Suppressor macrophage treated with lipopolysaccharide for 4 hours (primary cell): ENCODE measurements around the gene MGP.

ENCODE experiments used
- DNase-seq: peaks from one replicate; pipeline ENCODE4 v3.0.0-alpha.2; 2020

MGP gene

DNA sequence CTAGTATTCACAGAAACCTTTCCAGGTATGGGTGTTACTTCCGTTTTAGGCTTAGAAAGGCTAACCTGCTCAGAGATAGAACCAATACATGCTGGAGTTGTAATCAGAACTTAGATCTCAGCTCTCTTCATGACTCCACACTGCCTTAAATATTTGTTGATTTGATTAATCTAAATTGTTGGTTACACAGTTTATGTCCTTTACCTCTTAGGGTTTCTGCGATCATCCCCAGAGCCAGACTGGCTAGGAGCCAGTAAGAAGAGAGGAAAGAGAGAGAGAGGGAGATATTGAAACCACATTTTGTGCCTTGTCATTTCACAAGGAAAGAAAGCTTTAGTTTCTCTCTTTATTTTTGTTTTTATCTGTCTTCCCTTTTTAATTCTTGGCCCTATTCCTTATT is 16.8 kb upstream of the MGP start:
- DNase-seq, result no peak

DNA sequence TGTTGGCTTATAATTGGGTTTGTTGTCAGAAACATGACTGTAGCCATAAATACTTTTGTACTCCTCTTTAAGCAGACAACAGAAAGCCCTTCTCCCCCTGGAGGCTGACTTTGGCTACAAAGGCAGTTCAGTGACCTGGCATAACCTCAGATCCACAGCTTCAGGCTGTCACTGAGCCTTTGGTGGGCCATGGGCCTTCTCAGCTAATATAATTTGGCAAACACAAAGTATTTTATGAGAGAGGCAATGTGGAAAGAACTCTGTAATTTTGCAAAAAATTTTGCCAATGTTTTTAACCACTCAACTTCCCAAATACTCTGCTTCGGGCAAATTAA is 15.5 kb upstream of the MGP start:
- DNase-seq, result no peak

DNA sequence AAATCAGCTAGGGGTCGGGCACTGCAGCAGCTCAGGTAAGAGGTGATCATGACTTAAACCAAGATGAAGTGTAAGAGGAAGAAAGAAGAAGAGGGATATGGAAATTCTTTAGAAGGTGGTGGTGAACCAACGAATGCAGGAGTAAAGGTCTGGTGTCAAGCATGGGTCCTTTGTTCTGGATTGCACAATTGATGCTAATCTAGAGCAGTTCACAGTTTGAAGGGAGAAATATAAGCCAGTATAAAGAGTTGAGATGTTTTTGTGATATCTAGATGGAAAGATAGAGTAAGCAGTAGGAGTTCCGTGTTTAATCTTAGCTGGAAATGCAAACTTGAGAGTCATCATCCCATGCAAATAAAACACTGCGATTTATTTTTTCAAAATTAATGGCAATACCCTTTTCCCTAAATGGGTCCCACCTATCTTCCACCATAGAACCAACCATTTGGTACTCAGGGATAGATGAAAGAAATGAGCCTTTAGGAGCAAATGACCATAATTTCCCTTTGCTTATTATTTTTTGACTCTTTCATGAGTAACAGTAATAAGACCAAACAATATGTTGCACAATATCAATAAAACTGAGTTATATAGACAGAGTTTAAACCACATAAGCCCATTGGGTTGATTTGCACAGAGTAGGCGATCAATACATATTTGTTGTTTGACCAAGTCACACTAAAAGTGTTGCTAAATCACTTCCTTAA is 15.0 kb upstream of the MGP start:
- DNase-seq, result no peak

DNA sequence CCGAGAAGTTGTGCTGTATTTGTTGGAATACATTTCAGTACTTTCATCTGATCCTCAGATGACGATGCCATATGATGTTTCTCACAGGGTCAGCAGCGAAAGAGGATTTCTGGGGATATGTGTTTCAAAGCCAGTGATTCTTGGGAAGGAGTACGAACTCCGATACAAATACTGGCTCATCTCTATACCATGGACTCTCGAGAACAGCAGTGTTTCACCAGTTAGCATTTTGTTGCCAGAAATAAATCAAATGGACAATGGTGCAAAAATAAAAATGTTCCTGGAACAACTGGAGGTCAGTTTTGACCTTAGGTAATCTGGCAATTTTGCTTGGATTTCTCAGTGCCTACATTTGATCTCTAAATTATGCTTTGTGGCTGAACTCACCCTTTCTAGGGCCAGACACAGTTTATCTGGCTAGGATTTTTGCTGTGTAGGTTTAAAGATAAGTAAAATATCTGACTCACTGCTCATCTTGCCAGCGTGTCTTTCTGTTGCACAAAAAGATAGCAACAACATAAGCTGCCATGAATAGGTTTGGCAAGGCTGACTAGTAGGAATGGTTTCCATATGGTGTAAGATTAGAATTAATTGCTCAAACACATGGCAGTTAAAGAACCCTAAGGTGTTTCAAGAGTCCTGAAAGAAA is 11.0 kb upstream of the MGP start:
- no peak for DNase-seq

DNA sequence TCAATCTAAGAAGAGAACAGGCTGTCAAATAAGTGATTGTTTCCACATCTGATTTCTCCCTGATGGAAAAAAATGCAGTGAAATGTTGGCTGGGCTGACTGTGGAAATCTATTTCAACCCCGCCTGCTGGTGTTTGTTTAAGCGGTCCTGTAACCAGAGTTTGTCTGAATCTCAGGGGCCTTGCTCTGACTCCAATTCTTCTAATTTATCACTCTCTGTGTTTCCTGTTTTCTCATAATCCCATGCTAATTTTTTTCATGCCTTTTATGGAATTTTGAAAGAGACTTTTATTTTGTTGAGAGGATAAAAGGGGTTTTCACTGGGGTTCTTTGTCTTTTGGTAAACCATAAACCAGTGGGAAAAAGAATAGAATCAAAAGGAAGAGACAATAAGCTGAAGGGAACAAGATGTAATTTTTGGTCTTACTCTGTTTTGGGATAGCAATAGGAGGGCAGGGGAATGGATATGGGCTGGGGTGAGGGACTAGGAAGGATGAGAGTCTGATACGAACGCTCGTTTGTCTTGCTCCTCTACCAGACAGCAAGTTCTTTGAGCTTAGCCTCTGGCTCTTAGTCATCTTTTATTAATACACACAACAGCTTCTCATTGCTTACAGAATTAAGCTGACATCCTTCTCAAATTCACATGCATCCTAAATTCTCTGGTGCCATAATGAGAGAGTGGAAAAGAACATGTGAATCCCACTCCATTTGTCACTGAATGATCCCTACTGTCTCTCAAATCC is 8.0 kb upstream of the MGP start:
- no peak for DNase-seq

DNA sequence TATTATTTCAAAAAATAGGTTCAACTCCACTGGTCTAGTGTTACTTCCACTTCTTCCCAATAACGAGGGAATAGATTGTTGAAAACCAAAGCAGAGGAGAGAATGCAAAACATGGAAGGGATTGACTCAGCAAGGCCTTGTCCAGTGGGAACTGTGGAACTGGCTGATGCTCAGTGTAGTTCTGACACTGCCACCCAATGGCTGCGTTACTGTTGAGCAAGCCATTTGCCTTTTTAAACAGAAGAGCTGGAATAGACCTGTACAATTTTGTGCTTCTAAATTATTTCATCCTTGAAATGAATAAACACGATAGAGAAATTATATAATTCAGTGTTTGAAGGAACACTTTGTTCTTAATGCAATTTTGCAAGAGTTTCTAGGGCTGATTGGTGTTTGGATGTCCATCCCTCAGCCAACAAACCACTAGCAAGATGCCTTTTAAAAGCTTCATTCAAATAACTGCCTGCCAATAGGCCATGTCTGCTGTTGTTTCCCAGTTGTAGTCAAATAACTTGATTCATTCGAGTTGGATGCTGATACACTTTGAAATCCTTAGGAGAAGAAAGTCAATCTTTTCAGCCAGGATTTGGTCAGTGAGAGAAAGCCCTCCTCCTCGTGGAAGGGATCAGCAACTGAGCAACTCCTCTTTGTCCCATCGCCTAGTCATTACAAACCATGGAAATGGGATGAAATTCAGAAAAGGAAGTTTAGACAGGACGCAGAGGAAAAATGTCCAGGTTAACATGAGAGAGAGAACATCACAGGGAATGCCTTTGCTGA is 7.3 kb upstream of the MGP start:
- DNase-seq, result no peak

DNA sequence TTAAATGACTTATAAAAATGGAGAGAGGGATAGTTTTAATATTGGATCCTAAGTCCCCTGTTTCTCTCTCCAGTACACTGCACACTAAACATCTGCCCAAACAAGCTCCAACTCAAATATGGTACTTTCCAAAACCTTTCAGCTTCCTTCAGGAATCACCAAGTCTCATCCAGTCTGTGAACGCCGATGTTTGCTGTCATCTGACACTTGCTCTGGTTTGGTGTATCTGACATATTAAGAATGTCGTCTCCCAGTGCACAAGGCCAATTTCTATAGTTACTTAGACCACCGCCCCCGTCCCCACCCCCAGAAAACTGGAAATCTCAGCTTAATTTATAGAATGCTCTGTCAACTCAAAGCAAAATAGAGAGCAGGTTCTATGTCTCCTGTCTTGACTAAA is 5.0 kb upstream of the MGP start:
- no peak for DNase-seq

DNA sequence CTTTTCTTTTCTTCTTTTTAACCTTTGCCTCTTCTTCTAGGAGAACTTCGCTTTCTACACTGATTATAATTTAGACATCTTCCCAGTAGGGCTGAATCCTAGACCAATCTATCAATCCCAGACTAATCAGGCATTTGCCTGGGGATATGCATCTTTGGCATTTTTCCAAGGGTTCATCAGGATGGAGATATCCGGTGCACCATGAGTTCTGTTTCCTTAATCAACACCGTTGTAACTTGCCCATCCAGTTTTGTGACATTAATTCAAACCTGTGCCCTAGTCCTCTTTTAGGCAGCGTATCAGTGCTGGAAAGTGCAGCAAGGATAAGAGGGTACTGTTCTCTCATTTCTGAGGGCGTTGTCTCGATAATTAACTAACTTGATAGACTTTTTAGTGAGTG is 617 bp upstream of the MGP start:
- no peak for DNase-seq

DNA sequence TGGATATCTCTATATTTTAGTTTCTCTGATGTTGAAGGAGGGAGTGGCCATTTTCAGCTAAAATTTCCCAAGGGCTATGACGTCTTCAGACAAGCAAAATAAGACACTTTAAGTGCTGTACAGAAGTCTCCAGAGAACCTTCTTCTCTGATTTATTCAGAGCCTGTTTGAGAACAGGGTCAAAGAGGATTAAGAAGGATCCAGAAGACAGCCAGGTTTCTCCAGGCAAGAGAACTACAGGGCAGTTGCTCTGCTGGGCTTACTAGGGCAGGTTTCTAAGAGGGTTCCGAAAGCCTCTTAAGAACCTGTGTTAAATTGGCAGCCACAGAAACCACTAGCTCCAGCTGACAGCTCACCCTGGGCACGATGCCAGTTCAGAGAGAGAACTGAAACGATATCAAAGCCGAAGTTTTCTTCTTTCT is 1.2 kb downstream of the MGP start:
- peak; percentile 85 for DNase-seq

DNA sequence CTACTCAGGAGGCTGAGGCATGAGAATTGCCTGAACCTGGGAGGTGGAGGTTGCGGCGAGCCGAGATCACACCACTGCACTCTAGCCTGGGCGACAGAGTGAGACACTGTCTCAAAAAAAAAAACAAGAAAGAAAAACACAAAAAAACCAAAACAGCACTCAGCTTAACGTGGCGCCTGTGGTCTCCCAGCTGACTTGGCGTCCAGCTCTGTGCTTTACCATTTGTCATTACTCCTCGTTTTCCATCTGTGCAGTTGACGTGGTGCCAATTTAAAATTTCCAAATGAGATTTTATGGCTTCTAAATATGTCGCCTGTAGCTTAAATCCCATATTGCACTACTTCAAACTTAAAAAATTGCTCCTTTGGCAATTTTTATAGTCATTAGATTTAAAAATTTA is 2.0 kb downstream of the MGP start:
- no peak for DNase-seq

DNA sequence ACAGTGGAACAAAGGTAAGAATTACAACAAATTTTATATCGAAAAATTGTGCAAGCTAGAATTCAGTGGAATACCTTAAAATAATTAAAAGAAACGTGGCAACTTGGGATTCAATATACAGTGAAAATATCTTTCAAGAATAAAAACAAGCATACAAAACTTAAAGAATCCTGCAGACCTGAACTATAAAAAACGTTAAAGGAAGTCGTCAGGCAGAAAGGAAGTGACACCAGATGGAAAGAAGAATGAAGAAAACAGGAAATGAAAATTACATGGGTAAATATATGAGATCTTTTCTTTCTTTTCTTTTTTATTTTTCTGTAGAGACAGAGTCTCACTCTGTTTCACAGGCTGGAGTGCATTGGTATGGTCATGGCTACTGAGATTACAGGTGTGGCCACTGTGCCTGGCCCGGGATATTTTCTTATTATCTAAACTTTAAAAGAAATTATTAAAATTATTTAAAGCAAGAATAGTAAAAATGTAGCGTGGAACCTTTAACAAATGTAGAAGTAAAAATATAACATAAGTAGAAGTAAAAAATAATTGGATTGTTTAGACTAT is 4.7 kb downstream of the MGP start:
- no peak for DNase-seq

DNA sequence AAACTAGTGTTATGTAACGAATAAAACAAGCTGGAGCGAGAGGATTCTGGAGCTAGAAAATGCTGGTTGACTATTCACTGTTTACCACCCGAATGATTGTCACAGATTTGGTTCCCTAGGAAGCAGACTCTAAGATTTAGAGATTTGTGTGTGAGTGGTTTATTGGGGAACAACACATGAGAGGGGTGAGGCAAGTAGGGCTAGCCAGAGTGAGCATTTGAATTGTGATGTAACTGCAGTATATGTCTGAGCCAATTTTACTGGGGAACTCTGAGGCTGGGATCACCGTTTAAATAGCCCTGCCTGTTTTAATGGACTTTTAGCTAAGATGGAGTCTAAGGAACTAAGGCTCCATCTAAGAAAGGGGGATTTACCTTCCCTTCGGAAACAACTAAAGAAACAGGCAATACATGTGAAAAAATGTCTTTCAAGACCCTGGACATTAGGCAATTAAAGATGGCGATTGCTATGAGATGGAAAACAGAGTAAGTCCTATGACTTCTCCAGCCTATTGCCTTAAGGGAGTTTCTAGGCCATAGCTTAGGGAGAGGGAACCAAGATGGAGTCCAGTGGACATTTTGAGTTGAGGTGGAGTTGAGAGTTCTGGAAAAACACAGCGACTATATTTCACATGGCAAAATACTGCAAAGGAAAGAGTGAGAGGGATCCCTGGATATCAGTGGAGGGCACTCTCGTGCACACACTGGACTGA is 6.3 kb downstream of the MGP start:
- no peak for DNase-seq

DNA sequence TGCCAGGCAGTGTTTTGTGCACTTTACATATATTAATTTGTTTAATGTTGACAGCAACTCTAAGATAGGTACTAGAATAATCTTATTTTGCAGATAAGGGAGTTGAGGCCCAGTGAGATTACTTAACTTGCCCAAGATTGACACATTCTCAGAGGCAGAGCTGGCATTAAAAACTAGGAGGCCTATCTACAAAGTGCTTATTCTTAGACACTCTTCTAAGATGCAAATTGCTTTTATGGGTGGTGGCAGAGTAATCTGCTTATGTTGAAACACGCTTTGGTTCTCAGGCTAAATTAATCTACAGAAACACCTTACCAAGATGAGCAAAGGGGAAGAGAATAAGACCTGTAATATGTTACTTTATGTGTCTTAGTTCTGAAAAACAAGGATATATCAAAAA is 7.2 kb downstream of the MGP start:
- DNase-seq, result no peak

DNA sequence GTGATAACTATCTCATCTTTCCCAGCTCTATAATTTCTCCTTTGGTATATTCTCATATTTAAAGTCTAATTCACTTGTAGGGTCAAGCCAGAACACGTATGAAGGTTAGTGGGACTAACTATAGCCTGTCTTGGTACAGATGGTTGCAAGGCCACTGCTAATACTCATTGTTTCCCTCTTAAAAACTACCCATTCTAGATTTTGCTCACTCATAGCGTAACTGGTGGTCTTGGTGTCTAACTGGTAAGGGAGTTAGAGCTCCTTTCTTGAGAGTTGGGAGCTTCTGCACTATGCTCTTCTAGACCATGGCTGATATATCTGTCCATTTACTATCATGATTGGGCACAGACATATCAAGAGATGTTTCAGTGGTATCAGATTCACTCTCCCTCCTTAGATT is 8.8 kb downstream of the MGP start:
- no peak for DNase-seq

DNA sequence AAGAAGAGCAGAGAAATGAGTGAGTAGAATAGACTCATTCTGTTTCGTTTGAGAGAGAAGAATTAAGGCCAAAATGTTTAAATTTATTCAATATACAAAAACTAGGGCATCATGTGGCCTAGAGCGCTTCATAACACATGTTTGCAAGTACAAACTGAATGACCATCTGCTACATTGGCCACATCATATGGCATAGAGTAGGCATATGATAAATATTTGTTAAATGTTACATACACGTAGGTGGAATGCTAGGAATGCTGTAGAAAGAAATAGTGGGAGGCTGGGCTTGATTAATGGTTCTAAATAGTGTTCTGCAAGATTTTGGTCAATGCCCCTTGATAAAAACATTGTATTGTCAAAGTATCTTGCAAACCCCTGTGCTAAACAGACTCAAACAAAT is 10.8 kb downstream of the MGP start:
- no peak for DNase-seq

DNA sequence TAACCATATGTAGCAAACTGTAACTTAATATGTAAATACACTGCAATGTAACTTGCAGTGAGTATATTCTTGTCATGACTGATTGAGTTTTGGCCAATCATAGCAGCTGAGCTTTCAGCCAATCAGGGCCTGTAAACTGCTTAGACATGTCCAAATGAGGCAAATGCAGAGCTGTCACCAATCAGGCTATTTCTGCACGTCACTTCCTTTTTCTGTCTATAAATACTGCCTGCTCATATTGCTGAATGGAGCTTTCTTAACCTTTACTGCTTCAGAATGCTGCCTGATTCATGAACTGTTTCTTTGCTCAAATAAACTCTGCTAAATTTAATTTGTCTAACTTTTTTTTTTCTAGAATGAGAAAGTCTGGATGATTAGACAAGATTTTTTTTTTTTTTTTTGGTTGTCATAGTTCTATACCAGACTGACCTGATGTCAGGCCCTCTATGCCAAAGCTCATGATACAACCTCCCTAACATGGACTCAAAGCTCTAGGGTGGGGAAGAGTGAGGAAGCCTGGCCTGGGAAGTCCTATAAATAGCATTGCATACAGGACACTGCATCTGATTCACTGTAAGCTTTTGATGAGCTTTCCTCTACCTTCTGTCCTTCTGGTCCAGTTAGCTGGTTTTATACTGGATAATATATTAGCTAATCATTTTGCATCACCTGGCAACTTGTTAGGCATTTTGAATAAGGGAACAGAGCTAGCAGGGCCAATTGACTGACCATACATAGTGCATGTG is 12.0 kb downstream of the MGP start:
- DNase-seq, result no peak

DNA sequence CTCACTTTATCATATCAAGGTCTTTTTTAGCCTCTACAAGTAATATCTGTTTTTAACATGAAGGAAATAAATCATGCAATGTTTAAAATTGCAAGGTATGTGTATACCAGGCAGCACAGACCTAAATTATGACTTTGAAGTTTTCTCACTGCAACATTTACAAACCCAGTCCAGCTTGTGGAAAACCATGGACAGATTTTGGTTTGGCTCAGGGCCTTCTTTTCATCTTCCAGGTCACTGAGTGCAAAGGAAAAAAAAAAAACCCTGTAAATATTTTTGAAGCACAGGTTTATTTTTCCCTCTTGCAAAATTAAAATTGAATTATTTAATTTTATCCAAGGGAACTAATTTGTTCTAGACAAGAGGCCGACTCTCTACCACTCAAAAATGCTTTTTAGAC is 13.8 kb downstream of the MGP start:
- no peak for DNase-seq

DNA sequence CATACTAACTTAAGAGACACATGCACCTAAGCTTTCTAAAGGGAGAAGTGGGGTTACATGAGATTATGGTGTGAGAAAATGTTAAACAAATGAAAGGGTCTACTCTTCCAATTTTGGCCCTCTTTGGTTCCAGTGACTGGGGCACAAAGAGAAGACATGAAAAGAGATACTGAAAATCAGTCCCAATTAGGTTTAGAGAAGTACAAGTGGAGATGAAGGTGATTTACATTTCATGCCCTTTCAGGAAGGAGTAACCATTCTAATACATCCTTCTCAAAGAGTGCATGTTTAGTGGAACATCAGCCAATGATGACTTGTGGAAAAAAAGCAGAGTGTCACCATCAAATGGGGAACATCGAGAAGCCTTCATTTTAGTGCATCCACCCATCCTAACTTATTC is 14.4 kb downstream of the MGP start:
- DNase-seq, result no peak

DNA sequence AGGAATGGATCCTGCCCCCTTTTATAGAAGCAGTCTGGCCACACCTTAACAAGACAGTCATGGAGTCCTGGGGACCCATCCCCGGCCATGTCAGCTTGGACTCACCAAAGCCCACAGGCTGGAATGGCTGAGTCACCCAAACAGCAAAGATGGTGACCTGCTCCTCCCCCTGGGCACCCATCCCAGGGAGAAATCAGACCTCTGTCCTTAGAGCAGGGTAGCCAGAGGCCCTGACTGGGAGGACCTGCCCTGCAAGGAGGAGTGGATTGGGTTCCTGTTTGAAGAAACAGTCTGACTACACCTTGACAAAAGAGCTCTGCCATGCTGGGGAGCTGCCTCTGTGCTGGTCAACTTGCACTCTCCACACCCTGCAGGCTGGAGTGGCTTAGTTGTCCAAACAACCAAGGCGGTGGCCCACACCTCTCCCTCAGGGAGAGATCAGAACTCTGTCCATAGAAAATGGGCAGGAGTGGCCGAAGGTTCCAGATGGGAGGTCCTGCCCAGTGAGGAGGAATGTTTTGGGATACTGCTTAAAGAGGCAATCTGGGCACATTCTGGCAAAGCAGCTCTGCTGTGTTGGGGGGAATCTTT is 16.6 kb downstream of the MGP start:
- DNase-seq, result no peak

DNA sequence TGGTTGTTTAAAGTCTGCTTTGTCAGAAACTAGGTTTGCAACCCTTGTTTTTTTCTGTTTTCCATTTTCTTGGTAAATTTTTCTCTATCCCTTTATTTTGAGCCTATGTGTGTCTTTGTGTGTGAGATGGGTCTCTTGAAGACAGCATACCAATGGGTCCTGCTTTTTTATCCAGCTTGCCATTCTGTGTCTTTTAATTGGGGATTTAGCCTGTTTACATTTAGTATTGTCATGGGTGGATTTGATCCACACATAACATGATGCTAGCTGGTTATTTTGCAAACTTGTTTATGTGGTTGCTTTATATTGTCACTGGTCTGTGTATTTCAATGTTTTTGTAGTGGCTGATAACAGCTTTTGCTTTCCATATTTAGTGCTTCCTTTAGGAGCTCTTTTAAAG is 25.2 kb downstream of the MGP start:
- DNase-seq, result no peak

DNA sequence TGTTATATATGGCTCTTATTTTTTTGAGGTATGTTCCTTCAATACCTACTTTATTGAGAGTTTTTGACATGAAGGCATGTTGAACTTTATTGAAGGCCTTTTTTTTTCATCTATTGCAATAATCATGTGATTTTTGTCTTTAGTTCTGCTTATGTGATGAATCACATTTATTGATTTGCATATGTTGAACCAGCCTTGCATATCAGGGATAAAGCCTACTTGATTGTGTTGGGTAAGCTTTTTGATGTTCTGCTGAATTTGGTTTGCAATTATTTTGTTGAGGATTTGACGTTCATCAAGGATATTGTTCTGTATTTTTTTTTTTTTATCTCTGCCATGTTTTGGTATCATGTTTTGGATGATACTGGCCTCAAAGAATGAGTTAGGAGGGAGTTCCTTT is 27.1 kb downstream of the MGP start:
- no peak for DNase-seq
